ENCODE results near the gene EXO1. TPM values are rescaled to one million over a fixed set of nuclear protein-coding genes. Genes with fewer than 3 reads are reported as not detected.
A peak's percentile ranks its signal among the peaks of the same experiment; 100 is the strongest.
"Not testable (repeated sequence)": the region's sequence is repeated elsewhere in the genome, so short reads cannot be mapped to it uniquely, and the experiment has no call there.

Gene EXO1
- total RNA-seq: 1 to 10 TPM in 2 of 9 donors, under 1 TPM in 3, not detected in 4; 0.15 to 4.1 (median 0.81) TPM
- polyA plus RNA-seq: under 1 TPM in 1 of 2 donors, not detected in 1; 0.07 TPM
- long read RNA-seq, donor 1: 0 reads
- long read RNA-seq, donor 2, partial matches to known transcripts: 1 of 1 reads
- long read RNA-seq, donor 2, other reads (novel, unspliced or antisense): 0 of 1 reads
- long read RNA-seq, donor 3: 0 reads

GRCh38 chr1:241847796-241848685, at the start of gene EXO1:
EXO1 (plus strand) TSS chr1:241848204; CDS start chr1:241850426, 2,222 bp downstream.
- Histone ChIP-seq H3K4me1 (peaks cover 0 to 14% (median 10%) of the 10 kb centered on the region in 12 donors), H3K9me3 (no peaks in the 10 kb centered on the region), H3K27ac (peak within 1 kb of the TSS; percentile 89 to 100 (median 96)), H3K27me3 (no peaks in the 10 kb centered on the region), H3K4me3 (peak within 1 kb of the TSS; percentile 25 to 97 (median 84)), H3K36me3 (no peaks in the 10 kb centered on the region)
- peak; percentile 87 to 92 (median 89) for DNase-seq
- intact Hi-C loops (cut with DNase I): loop anchor here in 3 of 10 donors (5.0 to 10.0 kb wide), 4 partner anchors 206 to 323 kb away; partner anchors contain the start of genes CHML (in 2 of the 3), KMO (in 2 of the 3) and OPN3 (in 2 of the 3)
- WGBS, 4 donors: 0 to 1% (median 1%) methylated on average over 28 to 68 of the region's 68 CpGs
- peak in 9 of 12 donors; percentile 14 to 56 (median 41) for TF ChIP-seq CTCF (IDR thresholded peaks at IDR 0.05)
- TF ChIP-seq POLR2A (IDR thresholded peaks at IDR 0.05): peak in 1 of 2 donors; percentile 41
- ATAC-seq: peak; percentile 97 to 99 (median 99)

- H3K4me1 ChIP-seq: no peaks in the 10 kb centered on the region
- 86 to 100% (median 92%) methylated on average over 1 of the region's 1 CpG for WGBS, 4 donors
- H3K4me3 ChIP-seq: no peak overlapping the region
- H3K9me3 ChIP-seq: no peaks in the 10 kb centered on the region
- DNase-seq: no peak
- H3K36me3 ChIP-seq: no peaks in the 10 kb centered on the region
- no peak for TF ChIP-seq POLR2A (IDR thresholded peaks at IDR 0.05)
- TF ChIP-seq CTCF (IDR thresholded peaks at IDR 0.05): no peak
- ATAC-seq: no peak
- intact Hi-C loops (cut with DNase I): no loop called here
- no peak overlapping the region for H3K27ac ChIP-seq
- H3K27me3 ChIP-seq: no peaks in the 10 kb centered on the region
Observed at GRCh38 chr1:241799416-241799815, 48.6 kb upstream of the EXO1 start.

GRCh38 chr1:241800640-241801039, 47.4 kb upstream of the EXO1 start:
- no peak overlapping the region for H3K27ac ChIP-seq
- H3K4me3 ChIP-seq: no peak overlapping the region
- intact Hi-C loops (cut with DNase I): no loop called here
- DNase-seq (no peak), ATAC-seq (no peak)
- TF ChIP-seq CTCF (IDR thresholded peaks at IDR 0.05): no peak
- no peak for TF ChIP-seq POLR2A (IDR thresholded peaks at IDR 0.05)
- H3K27me3 ChIP-seq: no peaks in the 10 kb centered on the region
- no peaks in the 10 kb centered on the region for H3K9me3 ChIP-seq
- WGBS, 4 donors: 79 to 86% (median 81%) methylated on average over 3 of the region's 3 CpGs
- H3K4me1 ChIP-seq: no peaks in the 10 kb centered on the region
- H3K36me3 ChIP-seq: no peaks in the 10 kb centered on the region

GRCh38 chr1:241802863-241803262, 45.1 kb upstream of the EXO1 start:
- no peaks in the 10 kb centered on the region for H3K4me1 ChIP-seq
- TF ChIP-seq POLR2A (IDR thresholded peaks at IDR 0.05) (no peak), CTCF (IDR thresholded peaks at IDR 0.05) (no peak)
- H3K36me3 ChIP-seq: no peaks in the 10 kb centered on the region
- 78 to 87% (median 84%) methylated on average over 3 of the region's 3 CpGs for WGBS, 4 donors
- ATAC-seq: no peak
- no peaks in the 10 kb centered on the region for H3K9me3 ChIP-seq
- H3K27me3 ChIP-seq: no peaks in the 10 kb centered on the region
- no peak overlapping the region for H3K27ac ChIP-seq
- no peak for DNase-seq
- intact Hi-C loops (cut with DNase I): no loop called here
- no peak overlapping the region for H3K4me3 ChIP-seq

GRCh38 chr1:241804706-241805105, 43.3 kb upstream of the EXO1 start:
- intact Hi-C loops (cut with DNase I); H3K4me3 ChIP-seq; H3K36me3 ChIP-seq; H3K4me1 ChIP-seq; H3K9me3 ChIP-seq; H3K27ac ChIP-seq; ATAC-seq; DNase-seq; H3K27me3 ChIP-seq: not testable (repeated sequence)
- WGBS, 4 donors: 74 to 83% (median 81%) methylated on average over 4 of the region's 4 CpGs
